IPS DF 6.9 (cell line): ENCODE measurements around the gene CIITA.

Source experiments
- DNase-seq: peaks from one replicate; pipeline ENCODE4 v3.0.0-alpha.2; 2013; ENCODE audit warnings: low read depth, low spot score
- H3K27ac ChIP-seq: one replicate; pipeline ENCODE4 v1.5.1; 2013; ENCODE audit warnings: low read length, control low read depth
- H3K27me3 ChIP-seq: 2 replicates; pipeline ENCODE4 v1.6.1; 2013; ENCODE audit warnings: mild to moderate bottlenecking, low read length; ENCODE audit not compliant: control insufficient read depth, insufficient read depth
- H3K36me3 ChIP-seq: 2 replicates; pipeline ENCODE4 v1.6.1; 2013; ENCODE audit warnings: low read length; ENCODE audit not compliant: control insufficient read depth, insufficient read depth
- H3K4me1 ChIP-seq: 2 replicates; pipeline ENCODE4 v1.6.1; 2013; ENCODE audit warnings: low read length; ENCODE audit not compliant: control insufficient read depth, insufficient read depth
- H3K4me3 ChIP-seq: 2 replicates; pipeline ENCODE4 v1.5.1; 2013; ENCODE audit warnings: mild to moderate bottlenecking, low read length
- H3K9me3 ChIP-seq: 2 replicates; pipeline ENCODE4 v1.6.1; 2013; ENCODE audit warnings: low read length, inconsistent platforms; ENCODE audit not compliant: control insufficient read depth, insufficient read depth
- WGBS: extraction: QIAGEN DNeasy Blood & Tissue Kit; methylation state at CpG from one replicate; pipeline ENCODE4 v1.1.7; 2013; ENCODE audit warnings: mixed read lengths, missing lambda C conversion rate; ENCODE audit not compliant: insufficient read length, insufficient coverage; 5-methylcytosine and 5-hydroxymethylcytosine counted together

The CIITA gene

GRCh38 chr16:10983159-10983558 is 106.2 kb downstream of the CIITA start:
- no peaks in the 10 kb centered on the region for H3K9me3 ChIP-seq
- H3K4me3 ChIP-seq, result no peak overlapping the region
- no peaks in the 10 kb centered on the region for H3K4me1 ChIP-seq
- 0 out of 2 replicates have a peak, but pooled peaks cover 2% of the 10 kb centered on the region for H3K36me3 ChIP-seq
- H3K27ac ChIP-seq, result no peak overlapping the region
- no peaks in the 10 kb centered on the region for H3K27me3 ChIP-seq
- WGBS, result no CpG with 5 or more reads among the region's 8 CpGs
- no peak for DNase-seq

DNA sequence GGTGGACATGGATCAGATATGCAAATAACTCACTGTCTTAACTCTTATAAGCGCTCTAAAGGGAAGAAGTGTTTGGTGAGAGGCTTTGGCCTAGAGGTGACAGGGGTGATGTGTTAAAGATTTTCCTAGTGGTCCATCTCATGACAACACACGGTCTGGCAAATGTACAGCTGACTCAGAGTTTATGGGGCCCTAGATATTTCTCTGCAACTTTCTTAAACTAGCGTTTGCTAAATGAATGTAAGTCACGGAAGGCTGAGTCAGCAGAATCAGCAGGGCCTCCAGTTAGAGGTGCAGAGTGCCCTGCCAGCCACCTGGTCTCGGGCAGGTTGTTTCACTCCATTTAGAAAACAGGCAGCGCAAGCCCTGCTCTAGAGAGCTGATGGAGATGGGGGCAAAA is 107.5 kb downstream of the CIITA start:
- no peak for DNase-seq
- Histone ChIP-seq H3K36me3 (0 out of 2 replicates have a peak, but pooled peaks cover 2% of the 10 kb centered on the region), H3K27ac (no peak overlapping the region), H3K4me3 (no peak overlapping the region), H3K4me1 (no peaks in the 10 kb centered on the region), H3K9me3 (no peaks in the 10 kb centered on the region), H3K27me3 (no peaks in the 10 kb centered on the region)
- WGBS, result no CpG with 5 or more reads among the region's 6 CpGs
